HepG2 (cell line): Measurements from ENCODE around the gene KIF26B. TPM values are rescaled to one million over a fixed set of nuclear protein-coding genes. Genes with fewer than 3 reads are reported as not detected.

Source experiments
- ARNT ChIP-seq: fragments of 450-650 bp; IDR thresholded peaks from 2 replicates; pipeline ENCODE4 v1.6.1; 2017
- CCAR2 ChIP-seq: fragments of 200-400 bp; formaldehyde crosslinking; optimal IDR thresholded peaks from 2 replicates; pipeline ENCODE3; 2018; ENCODE audit warnings: low read depth, mild to moderate bottlenecking, low read length, moderate library complexity
- HDAC1 ChIP-seq: sonication (generic); formaldehyde crosslinking; IDR thresholded peaks from 2 replicates; pipeline ENCODE4 v1.5.1; 2020; ENCODE audit warnings: mild to moderate bottlenecking, missing genetic modification reagents
- HNF4A ChIP-seq: sonication (generic); formaldehyde crosslinking; IDR thresholded peaks from 2 replicates; pipeline ENCODE4 v1.4.0; 2020; ENCODE audit warnings: missing genetic modification reagents
- ISL2 ChIP-seq: sonication (generic); formaldehyde crosslinking; IDR thresholded peaks from 2 replicates; pipeline ENCODE4 v1.5.0; 2020; ENCODE audit warnings: missing genetic modification reagents
- ISX ChIP-seq: sonication (generic); formaldehyde crosslinking; conservative IDR thresholded peaks from 2 replicates; pipeline ENCODE4 v1.5.0; 2020; ENCODE audit warnings: missing genetic modification reagents
- KIAA2018 ChIP-seq: sonication (generic); formaldehyde crosslinking; IDR thresholded peaks from 2 replicates; pipeline ENCODE4 v1.5.0; 2020; ENCODE audit warnings: mild to moderate bottlenecking, missing genetic modification reagents, borderline replicate concordance
- MXD4 ChIP-seq: IDR thresholded peaks from 2 replicates; pipeline ENCODE4 v1.6.1; 2016; ENCODE audit warnings: mild to moderate bottlenecking, missing biosample characterization, missing genetic modification reagents
- NR3C1 ChIP-seq: sonication (generic); formaldehyde crosslinking; IDR thresholded peaks from 2 replicates; pipeline ENCODE4 v1.4.0; 2020; ENCODE audit warnings: missing genetic modification reagents
- PHF20 ChIP-seq: sonication (generic); formaldehyde crosslinking; IDR thresholded peaks from 2 replicates; pipeline ENCODE4 v1.5.0; 2020; ENCODE audit warnings: mild to moderate bottlenecking, missing genetic modification reagents
- PITX1 ChIP-seq: sonication (generic); formaldehyde crosslinking; IDR thresholded peaks from 2 replicates; pipeline ENCODE4 v1.5.1; 2020; ENCODE audit warnings: mild to moderate bottlenecking, missing genetic modification reagents
- SATB2 ChIP-seq: sonication (generic); formaldehyde crosslinking; IDR thresholded peaks from 2 replicates; pipeline ENCODE4 v1.5.0; 2020; ENCODE audit warnings: missing genetic modification reagents
- SOX13 ChIP-seq, 3 experiments: fragments of 450-650 bp in 1 of 3; sonication (generic) in 1 of 3; formaldehyde crosslinking in 1 of 3; IDR thresholded peaks in 2 of 3; conservative IDR thresholded peaks in 1 of 3; 2 replicates each; pipeline versions ENCODE4 v1.5.0 to v1.6.1; 2016 to 2020; ENCODE audit warnings: antibody characterized with exemption in 1 of 3, mild to moderate bottlenecking in 1 of 3, missing compliant biosample characterization in 1 of 3, missing genetic modification reagents in 1 of 3, moderate library complexity in 1 of 3
- ZFP37 ChIP-seq: sonication (generic); formaldehyde crosslinking; IDR thresholded peaks from 2 replicates; pipeline ENCODE4 v1.4.0; 2020; ENCODE audit warnings: missing genetic modification reagents, borderline replicate concordance
- ZNF317 ChIP-seq: sonication (generic); formaldehyde crosslinking; IDR thresholded peaks from 2 replicates; pipeline ENCODE4 v1.5.0; 2020; ENCODE audit warnings: mild to moderate bottlenecking, missing genetic modification reagents
- ZNF550 ChIP-seq: sonication (generic); formaldehyde crosslinking; IDR thresholded peaks from 2 replicates; pipeline ENCODE4 v1.4.0; 2020; ENCODE audit warnings: mild to moderate bottlenecking, missing genetic modification reagents, borderline replicate concordance
- ZNF781 ChIP-seq: sonication (generic); formaldehyde crosslinking; IDR thresholded peaks from 2 replicates; pipeline ENCODE4 v1.5.1; 2020; ENCODE audit warnings: borderline replicate concordance, mild to moderate bottlenecking, missing genetic modification reagents; ENCODE audit errors: not compliant biosample characterization
- ZNF878 ChIP-seq: sonication (generic); formaldehyde crosslinking; IDR thresholded peaks from 2 replicates; pipeline ENCODE4 v1.8.1; 2023; ENCODE audit warnings: mild to moderate bottlenecking, missing genetic modification reagents, moderate library complexity
- ZSCAN21 ChIP-seq: sonication (generic); formaldehyde crosslinking; IDR thresholded peaks from 2 replicates; pipeline ENCODE4 v1.8.0; 2022; ENCODE audit warnings: mild to moderate bottlenecking, missing genetic modification reagents, moderate library complexity, borderline replicate concordance
- ZSCAN9 ChIP-seq: IDR thresholded peaks from 2 replicates; pipeline ENCODE4 v1.6.1; 2016; ENCODE audit warnings: borderline replicate concordance
- polyA plus RNA-seq, 8 experiments: library from polyadenylated mRNA; depleted of rRNA in 3 of 8; stranded (reverse) in 7 of 8; unstranded in 1 of 8; fragments of >200 nt; fragmentation: Illumina TruSeq in 4 of 8; extraction: Trizol in 4 of 8; gene quantifications; 2 replicates each; pipeline versions ENCODE4 v1.2.1 to v1.2.3, GENCODE V29; 2011 to 2016; ENCODE audit warnings: low read depth in 4 of 8, missing spikeins in 1 of 8, mixed read lengths in 1 of 8; ENCODE audit not compliant: insufficient read depth in 1 of 8
- total RNA-seq, 5 experiments: library from RNA; depleted of rRNA; stranded (reverse); fragments of >200 nt; fragmentation: Illumina TruSeq; extraction: Trizol; gene quantifications; 2 replicates each; pipeline ENCODE4 v1.2.3, GENCODE V29; 2016; ENCODE audit warnings: low read depth in 1 of 5
- TF ChIP-seq, protein P1 (sequence below): sonication (generic); formaldehyde crosslinking; IDR thresholded peaks from 2 replicates; pipeline ENCODE4 v1.9.0; 2022; ENCODE audit warnings: low read depth, missing genetic modification reagents

Gene KIF26B
- total and polyA plus RNA-seq, 2 of the 13 experiments (the other 11 are each of a cell fraction or from before 2014, with no cell fraction given), result 0.08 to 0.09 TPM

- TF ChIP-seq ZSCAN21 (no peak), HDAC1 (CRISPR knock-in tag) (0 out of 2 replicates have a peak, but pooled peaks have one; percentile 32), ZNF550 (CRISPR knock-in tag) (no peak), ZNF878 (CRISPR knock-in tag) (no peak), HNF4A (CRISPR knock-in tag) (peak; percentile 49), NR3C1 (CRISPR knock-in tag) (no peak), ZSCAN9 (CRISPR knock-in tag) (no peak), CCAR2 (no peak), ISL2 (CRISPR knock-in tag) (no peak), MXD4 (CRISPR knock-in tag) (no peak), KIAA2018 (CRISPR knock-in tag) (no peak), ZNF781 (no peak), SATB2 (CRISPR knock-in tag) (no peak), ZNF317 (CRISPR knock-in tag) (no peak), PHF20 (no peak), SOX13 (IDR thresholded peaks at IDR 0.05) (no peak), SOX13 (CRISPR knock-in tag; conservative IDR thresholded peaks at IDR 0.05 in 1 of 2, IDR thresholded peaks at IDR 0.05 in 1 of 2) (peak in 1 of 2 experiments; percentile 35; a peak in 1 of 4 replicates), ISX (CRISPR knock-in tag) (no peak), ZFP37 (no peak), PITX1 (no peak), ARNT (no peak)
- TF ChIP-seq, protein P1, sequence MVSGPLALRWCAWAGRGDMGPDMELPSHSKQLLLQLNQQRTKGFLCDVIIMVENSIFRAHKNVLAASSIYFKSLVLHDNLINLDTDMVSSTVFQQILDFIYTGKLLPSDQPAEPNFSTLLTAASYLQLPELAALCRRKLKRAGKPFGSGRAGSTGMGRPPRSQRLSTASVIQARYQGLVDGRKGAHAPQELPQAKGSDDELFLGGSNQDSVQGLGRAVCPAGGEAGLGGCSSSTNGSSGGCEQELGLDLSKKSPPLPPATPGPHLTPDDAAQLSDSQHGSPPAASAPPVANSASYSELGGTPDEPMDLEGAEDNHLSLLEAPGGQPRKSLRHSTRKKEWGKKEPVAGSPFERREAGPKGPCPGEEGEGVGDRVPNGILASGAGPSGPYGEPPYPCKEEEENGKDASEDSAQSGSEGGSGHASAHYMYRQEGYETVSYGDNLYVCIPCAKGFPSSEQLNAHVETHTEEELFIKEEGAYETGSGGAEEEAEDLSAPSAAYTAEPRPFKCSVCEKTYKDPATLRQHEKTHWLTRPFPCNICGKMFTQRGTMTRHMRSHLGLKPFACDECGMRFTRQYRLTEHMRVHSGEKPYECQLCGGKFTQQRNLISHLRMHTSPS (CRISPR knock-in tag), result no peak
Observed at GRCh38 chr1:245401881-245402587, 247.2 kb downstream of the KIF26B start (continued).
